Muscle of back (tissue), 11 donors: ENCODE data around the gene MYOM1. TPM values are rescaled to one million over a fixed set of nuclear protein-coding genes. Genes with fewer than 3 reads are reported as not detected.

Experiments
- DNase-seq, 3 donors: peaks; one replicate each; pipeline versions ENCODE4 v3.0.0 to v3.0.0-alpha.2; 2013
- polyA plus RNA-seq, 10 donors: library from polyadenylated mRNA; unstranded; fragments of 120-200 nt; gene quantifications; one replicate each; pipeline ENCODE4 v1.2.1, GENCODE V29; 2013; ENCODE audit not compliant: insufficient read length in 10 of 10

The MYOM1 gene
- polyA plus RNA-seq, 10 donors: 382 to 922 (median 665) TPM

DNA sequence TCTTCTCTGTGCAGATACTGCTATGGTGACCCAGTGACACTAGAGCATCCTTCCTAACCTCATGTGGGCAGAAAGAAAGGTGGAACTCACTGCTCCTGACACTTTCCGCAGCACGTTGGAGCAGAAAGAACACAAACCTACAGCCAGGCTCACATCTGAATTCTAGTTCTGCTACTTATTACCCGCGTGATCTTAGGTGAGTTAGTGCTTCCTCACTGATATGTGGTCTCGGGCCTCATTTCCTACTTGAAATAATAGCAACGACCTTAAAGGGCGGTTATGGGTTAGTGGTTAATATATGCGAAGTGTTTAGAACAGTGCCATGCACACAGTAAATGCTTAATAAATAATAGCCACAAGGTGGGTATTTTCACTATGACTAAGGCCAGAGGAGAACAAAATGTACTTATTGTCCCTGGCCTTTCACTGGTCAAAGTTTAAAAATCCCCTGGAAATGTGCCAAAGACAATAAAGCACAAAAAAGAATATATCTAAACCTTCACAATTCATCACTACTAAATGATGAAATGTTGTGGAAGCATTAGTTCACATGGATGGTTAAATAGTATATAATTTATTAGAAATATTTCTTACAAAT lies 66.6 kb downstream of the MYOM1 start:
- DNase-seq: no peak

- no peak for DNase-seq
Observed at GRCh38 chr18:3152294-3152693, 67.5 kb downstream of the MYOM1 start.

DNA sequence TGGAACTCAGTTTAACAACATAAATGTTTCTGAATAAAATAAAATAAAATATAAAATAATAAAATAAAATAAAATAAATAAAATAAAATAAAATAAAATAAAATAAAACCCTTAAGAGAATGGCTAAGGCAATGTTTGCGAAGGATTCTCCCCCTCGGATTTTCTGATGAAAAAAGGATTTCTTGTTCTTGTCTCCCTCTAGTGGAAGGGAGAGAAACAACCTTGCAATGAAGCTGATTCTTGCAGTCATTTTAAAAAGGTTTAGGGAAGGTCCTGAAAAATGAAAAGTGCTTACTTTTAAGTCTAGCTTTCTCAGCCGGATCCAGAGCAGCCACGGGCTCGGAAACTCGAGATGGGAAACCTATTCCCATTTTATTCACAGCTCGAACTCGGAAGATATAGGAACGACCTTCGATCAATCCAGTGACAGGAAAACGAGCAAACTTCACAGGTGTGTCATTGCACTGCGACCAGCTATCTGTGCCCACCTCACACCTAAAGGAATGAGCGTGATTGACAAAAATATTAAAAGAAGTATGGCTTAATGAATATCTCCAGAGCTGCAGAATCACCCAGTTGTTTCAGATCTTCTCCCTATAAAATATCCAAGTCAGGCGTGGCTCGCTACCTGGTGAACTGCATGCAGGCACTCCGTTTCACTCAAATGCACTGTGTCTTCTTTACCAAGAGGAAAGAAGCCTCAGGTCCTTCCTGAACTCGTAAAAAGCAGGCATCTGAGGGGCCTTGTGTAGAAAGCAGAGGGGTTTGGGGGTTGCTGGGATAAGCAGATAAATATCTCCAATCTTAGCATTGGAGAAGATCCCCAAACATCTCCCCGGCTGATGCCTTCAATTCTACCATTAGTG lies 68.1 kb downstream of the MYOM1 start:
- DNase-seq: peak in 2 of 3 donors; percentile 12 to 21

DNA sequence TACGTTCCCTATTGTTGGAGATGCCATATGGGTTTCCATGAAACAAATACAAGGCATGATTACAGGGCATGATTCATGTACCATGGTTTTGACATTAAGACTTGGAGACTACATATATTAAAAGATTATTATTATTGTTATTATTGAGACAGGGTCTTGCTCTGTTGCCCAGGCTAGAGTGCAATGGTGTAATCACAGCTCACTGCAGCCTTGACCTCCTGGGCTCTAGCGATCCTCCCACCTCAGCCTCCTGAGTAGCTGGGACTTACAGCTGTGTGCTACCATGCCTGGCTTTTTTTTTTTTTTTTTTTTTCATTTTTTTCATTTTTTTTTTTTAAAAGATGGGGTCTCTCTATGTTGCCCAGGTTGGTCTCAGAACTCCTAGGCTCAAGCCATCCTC lies 69.1 kb downstream of the MYOM1 start:
- DNase-seq: no peak

- DNase-seq: no peak
Observed at GRCh38 chr18:3150274-3150673, 69.5 kb downstream of the MYOM1 start.

DNA sequence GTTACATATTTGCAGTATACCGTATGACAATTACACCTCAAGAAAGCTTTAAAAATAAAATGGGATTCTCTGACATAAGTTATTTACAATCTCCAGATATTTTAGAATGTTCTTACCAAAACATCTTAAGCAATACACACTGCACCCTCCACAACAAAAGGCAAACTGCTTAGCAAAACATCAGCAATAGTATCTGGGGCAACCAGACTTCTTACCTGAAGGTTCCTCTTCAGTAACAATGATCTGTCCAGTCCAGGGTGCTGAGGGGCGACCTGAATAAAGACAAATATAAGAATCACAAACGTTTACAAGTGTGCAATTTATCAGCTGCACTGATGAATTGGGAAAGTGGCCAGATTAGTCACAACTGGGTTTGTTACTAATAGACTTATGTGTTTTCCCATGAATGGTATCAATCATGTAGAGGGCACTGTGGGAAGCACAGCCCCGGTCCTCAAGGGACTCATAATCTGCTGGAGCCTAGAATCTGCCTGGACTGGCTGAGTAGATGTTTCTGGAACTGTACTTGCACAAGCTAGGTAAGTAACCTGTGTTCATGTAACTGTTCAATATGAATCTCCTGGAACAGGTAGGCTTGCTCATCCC lies 70.7 kb downstream of the MYOM1 start:
- DNase-seq: no peak

- DNase-seq: no peak
Observed at GRCh38 chr18:3147935-3148554, 71.7 kb downstream of the MYOM1 start.

GRCh38 chr18:3140986-3141639 lies 78.7 kb downstream of the MYOM1 start:
- DNase-seq: no peak

DNA sequence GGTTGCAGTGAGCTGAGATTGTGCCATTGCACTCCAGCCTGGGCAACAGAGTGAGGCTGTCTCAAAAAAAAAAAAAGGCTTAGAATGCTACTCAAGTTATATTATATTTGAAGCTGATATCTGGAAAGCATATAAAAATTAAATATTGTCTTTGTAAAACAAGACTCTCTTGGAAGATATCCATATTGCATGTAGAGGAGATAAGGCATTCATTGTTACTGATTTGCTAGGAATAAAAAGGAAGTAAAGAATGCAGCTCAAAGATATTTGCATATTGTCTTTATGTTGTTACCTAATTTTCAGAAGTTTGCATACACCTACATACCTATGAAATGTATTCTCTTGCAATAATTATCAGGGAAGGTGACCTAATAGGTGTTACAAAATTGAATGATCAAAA lies 79.4 kb downstream of the MYOM1 start:
- DNase-seq: no peak

- no peak for DNase-seq
Observed at GRCh38 chr18:3139406-3139805, 80.4 kb downstream of the MYOM1 start.

- DNase-seq: no peak
Observed at GRCh38 chr18:3138274-3138975, 81.3 kb downstream of the MYOM1 start.

DNA sequence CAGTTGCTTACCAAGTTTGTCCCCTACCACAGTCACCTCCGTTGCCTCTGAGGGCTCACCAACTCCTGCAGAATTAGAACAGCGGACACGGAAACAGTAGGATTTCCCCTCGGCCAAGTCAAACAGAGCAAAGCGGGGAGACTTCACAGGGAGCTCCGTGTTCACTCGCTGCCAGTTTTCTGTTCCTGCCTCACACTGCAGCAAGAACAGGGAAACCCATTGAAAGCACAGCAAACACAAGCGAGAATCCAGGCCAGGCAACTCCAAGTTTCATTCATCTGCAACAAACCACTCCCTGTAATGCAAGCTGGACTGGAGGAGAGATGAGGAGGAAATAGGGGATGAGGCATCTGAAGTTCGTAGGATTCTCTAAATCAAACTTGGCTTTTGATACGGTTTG lies 84.2 kb downstream of the MYOM1 start:
- no peak for DNase-seq

GRCh38 chr18:3132700-3133099 lies 87.1 kb downstream of the MYOM1 start:
- no peak for DNase-seq

DNA sequence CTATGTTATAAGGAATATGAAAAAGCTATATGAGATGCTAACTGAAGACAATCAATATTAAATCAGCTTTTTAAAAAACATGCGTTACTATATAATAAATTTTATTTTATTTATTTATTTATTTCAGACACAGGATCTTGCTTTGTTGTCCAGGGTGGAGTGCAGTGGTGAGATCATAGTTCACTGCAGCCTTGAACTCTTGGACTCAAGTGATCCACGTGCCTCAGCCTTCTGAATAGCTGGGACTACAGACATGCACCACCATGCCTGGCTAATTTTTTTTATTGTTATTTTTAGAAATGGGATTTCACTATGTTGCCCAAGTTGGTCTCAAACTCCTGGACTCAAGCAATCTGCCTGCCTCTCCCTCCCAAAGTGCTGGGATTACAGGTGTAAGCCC lies 89.4 kb downstream of the MYOM1 start:
- DNase-seq: no peak

GRCh38 chr18:3129053-3129864 lies 90.5 kb downstream of the MYOM1 start:
- peak; percentile 69 to 92 (median 83) for DNase-seq

GRCh38 chr18:3126457-3127097 lies 93.2 kb downstream of the MYOM1 start:
- DNase-seq: no peak

- no peak for DNase-seq
Observed at GRCh38 chr18:3124822-3125221, 94.9 kb downstream of the MYOM1 start.

GRCh38 chr18:3122851-3123250 lies 96.9 kb downstream of the MYOM1 start:
- DNase-seq: no peak

- DNase-seq: no peak
Observed at GRCh38 chr18:3121259-3121658, 98.5 kb downstream of the MYOM1 start.

GRCh38 chr18:3120356-3120755 lies 99.4 kb downstream of the MYOM1 start:
- no peak for DNase-seq
